Neural cell (in vitro differentiated cells): ENCODE data around the gene HOXA7.
A peak's percentile ranks its signal among the peaks of the same experiment; 100 is the strongest.

Experiments used
- CTCF ChIP-seq: fragments of 450-650 bp; IDR thresholded peaks from 2 replicates; pipeline ENCODE4 v1.5.1; 2014; ENCODE audit warnings: antibody characterized with exemption, mild to moderate bottlenecking, moderate library complexity; ENCODE audit not compliant: poor library complexity, severe bottlenecking
- EP300 ChIP-seq: fragments of 450-650 bp; conservative IDR thresholded peaks from 2 replicates; pipeline ENCODE4 v1.6.1; 2014; ENCODE audit warnings: antibody characterized with exemption, mild to moderate bottlenecking, moderate library complexity; ENCODE audit not compliant: poor library complexity, severe bottlenecking
- EZH2 ChIP-seq: fragments of 200-600, 300-800 bp; shearing (Covaris generic), sonication (generic); IDR thresholded peaks from 2 replicates; pipeline ENCODE4 v1.6.1; 2014; ENCODE audit warnings: antibody characterized with exemption, low read length, borderline replicate concordance, mild to moderate bottlenecking; ENCODE audit not compliant: insufficient read depth, poor library complexity, severe bottlenecking
- MXI1 ChIP-seq: fragments of 450-650 bp; conservative IDR thresholded peaks from 2 replicates; pipeline ENCODE4 v1.6.1; 2014; ENCODE audit warnings: antibody characterized with exemption, mild to moderate bottlenecking; ENCODE audit not compliant: poor library complexity, severe bottlenecking
- POLR2AphosphoS5 ChIP-seq: IDR thresholded peaks from 2 replicates; pipeline ENCODE4 v1.6.1; 2012
- RAD21 ChIP-seq: fragments of 450-650 bp; conservative IDR thresholded peaks from 2 replicates; pipeline ENCODE4 v1.6.1; 2014; ENCODE audit warnings: antibody characterized with exemption, mild to moderate bottlenecking, moderate library complexity
- REST ChIP-seq: IDR thresholded peaks from 2 replicates; pipeline ENCODE4 v1.6.1; 2012; ENCODE audit warnings: borderline replicate concordance
- SMC3 ChIP-seq: fragments of 450-650 bp; conservative IDR thresholded peaks from 2 replicates; pipeline ENCODE4 v1.6.1; 2014; ENCODE audit warnings: antibody characterized with exemption, mild to moderate bottlenecking, moderate library complexity; ENCODE audit not compliant: poor library complexity
- TAF1 ChIP-seq: IDR thresholded peaks from 2 replicates; pipeline ENCODE4 v1.6.1; 2012; ENCODE audit warnings: low read depth

GRCh38 chr7:27143950-27144780 lies 12.3 kb downstream of the HOXA7 start:
- TF ChIP-seq CTCF = no peak
- TF ChIP-seq POLR2AphosphoS5 = no peak
- peak; percentile 38 for TF ChIP-seq EZH2
- no peak for TF ChIP-seq TAF1
- TF ChIP-seq EP300 = no peak
- no peak for TF ChIP-seq REST
- no peak for TF ChIP-seq SMC3
- no peak for TF ChIP-seq RAD21
- TF ChIP-seq MXI1 = no peak
